ENCODE measurements around the gene ARHGAP15. TPM values are rescaled to one million over a fixed set of nuclear protein-coding genes. Genes with fewer than 3 reads are reported as not detected.

The ARHGAP15 gene
- polyA plus RNA-seq, 2 of the 4 experiments (the other 2 are of a cell fraction): 0.34 TPM; not detected in 1

- no peak for DNase-seq (ENCODE audit: low read depth in 1 of 2, low spot score in 1 of 2)
- FAIRE-seq: no peak
- 19% methylated on average over 10 of the region's 10 CpGs for WGBS (ENCODE audit: missing lambda C conversion rate)
- H3K4me2 ChIP-seq: no peak overlapping the region
- no peak for ATAC-seq
- no peak overlapping the region for H3K4me3 ChIP-seq
- ChIA-PET POLR2A (no interaction called here), CTCF (interaction anchor here (1.0 to 1.3 kb wide), 2 partner anchors 9 to 89 kb away, joined by 3 read pairs; no protein-coding TSS in a partner anchor)
- H3K9me3 ChIP-seq: no peaks in the 10 kb centered on the region
- no peaks in the 10 kb centered on the region for H3K4me1 ChIP-seq
- TF ChIP-seq HOXA7 (CRISPR knock-in tag; IDR thresholded peaks at IDR 0.05) (no peak), EP300 (IDR thresholded peaks at IDR 0.05) (no peak), EHF (CRISPR knock-in tag; IDR thresholded peaks at IDR 0.05) (no peak), RFX5 (IDR thresholded peaks at IDR 0.05) (no peak), EHMT2 (IDR thresholded peaks at IDR 0.05; ENCODE audit: low read depth) (no peak), HMGXB4 (CRISPR knock-in tag; IDR thresholded peaks at IDR 0.05; ENCODE audit: borderline replicate concordance) (no peak), CHD2 (IDR thresholded peaks at IDR 0.05; ENCODE audit: low read length, partially characterized antibody) (no peak), NR3C1 (IDR thresholded peaks at IDR 0.05) (no peak), CBX8 (IDR thresholded peaks at IDR 0.05) (no peak), ATOH8 (CRISPR knock-in tag; IDR thresholded peaks at IDR 0.05; ENCODE audit: low read depth) (no peak), SREBF2 (IDR thresholded peaks at IDR 0.05) (no peak), RARB (CRISPR knock-in tag; IDR thresholded peaks at IDR 0.05) (no peak)
- H3K27ac ChIP-seq: no peak overlapping the region
Measured at GRCh38 chr2:143158551-143159485, 29.6 kb downstream of the ARHGAP15 start.

DNA sequence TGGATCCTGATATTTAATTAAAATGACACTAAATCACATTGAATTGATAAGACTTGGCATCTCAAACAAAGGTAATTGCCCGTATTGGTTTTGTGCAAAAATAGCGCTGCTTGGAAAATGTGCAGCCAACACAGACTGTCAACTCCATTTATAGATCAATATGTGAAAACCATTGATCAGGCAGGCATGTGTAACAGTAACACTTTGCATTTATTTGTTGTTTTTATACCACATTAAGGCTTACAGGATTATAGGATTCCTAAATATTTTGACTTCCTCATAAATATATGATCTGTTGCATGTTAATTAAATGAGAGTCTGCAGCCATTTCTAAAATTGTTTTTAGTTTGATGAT is 30.2 kb downstream of the ARHGAP15 start:
- Histone ChIP-seq H3K4me2 (no peak overlapping the region), H3K27ac (no peak overlapping the region), H3K4me3 (no peak overlapping the region), H3K9me3 (no peaks in the 10 kb centered on the region), H3K4me1 (no peaks in the 10 kb centered on the region)
- DNase-seq (ENCODE audit: low read depth in 1 of 2, low spot score in 1 of 2) (no peak), ATAC-seq (no peak), FAIRE-seq (no peak)
- TF ChIP-seq CBX8 (IDR thresholded peaks at IDR 0.05) (no peak), ATOH8 (CRISPR knock-in tag; IDR thresholded peaks at IDR 0.05; ENCODE audit: low read depth) (no peak), TP53 (CRISPR knock-in tag; IDR thresholded peaks at IDR 0.05) (no peak), RAD21 (conservative IDR thresholded peaks at IDR 0.05 in 1 of 2, IDR thresholded peaks at IDR 0.05 in 1 of 2) (no peak)
- TF ChIP-seq, protein P1, sequence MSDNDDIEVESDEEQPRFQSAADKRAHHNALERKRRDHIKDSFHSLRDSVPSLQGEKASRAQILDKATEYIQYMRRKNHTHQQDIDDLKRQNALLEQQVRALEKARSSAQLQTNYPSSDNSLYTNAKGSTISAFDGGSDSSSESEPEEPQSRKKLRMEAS (IDR thresholded peaks at IDR 0.05): no peak
- WGBS (ENCODE audit: missing lambda C conversion rate): 24% methylated on average over 2 of the region's 2 CpGs
- POLR2A ChIA-PET: no interaction called here
- CTCF ChIA-PET: interaction anchor here (1.3 kb wide), 1 partner anchor 9 kb away, joined by 3 read pairs; no protein-coding TSS in a partner anchor

DNA sequence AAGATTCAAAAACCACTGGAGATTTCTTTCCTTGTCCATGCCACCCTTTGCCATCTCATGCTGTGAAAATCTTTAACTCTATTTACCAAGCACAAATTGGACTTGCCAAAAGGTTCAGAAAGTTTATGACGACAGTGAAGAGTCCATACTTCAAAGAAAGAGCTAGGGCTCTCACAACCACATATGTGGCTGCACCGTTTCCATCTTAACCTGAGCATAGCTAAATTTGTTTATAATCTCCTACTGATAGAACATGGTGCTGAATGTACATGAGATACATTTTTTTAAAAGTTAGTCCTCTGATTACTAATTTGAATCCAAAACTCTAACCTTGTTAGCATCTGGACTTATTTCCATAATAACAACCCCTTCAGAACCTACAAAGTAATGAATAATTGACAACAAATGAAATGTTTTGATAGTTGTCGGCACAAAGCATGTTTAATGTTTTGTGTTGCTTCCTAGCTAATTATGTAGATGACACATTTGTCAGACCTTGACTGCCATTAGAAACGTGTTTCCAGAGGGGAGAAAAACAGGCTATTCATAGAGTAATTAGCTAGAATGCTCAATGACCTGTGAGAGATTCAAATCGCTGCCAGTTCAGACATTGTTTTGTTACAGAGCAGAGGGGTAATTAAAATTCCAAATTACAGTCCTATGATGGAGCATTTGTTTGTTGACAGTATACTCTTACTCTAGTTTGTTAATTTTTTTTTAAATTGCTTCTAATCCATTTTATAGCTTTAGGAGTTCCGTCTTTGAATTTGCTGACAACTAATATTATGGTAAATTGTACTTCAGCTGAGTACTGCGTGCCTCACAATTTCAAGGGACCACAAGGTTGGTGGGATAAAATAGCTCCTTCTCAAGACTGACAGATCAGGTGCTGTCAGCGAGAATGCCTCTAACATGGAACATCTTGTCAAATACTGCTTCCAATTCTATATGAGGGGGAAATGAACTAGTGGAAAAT is 31.8 kb downstream of the ARHGAP15 start:
- ATAC-seq (no peak), FAIRE-seq (no peak), DNase-seq (ENCODE audit: low read depth in 1 of 2, low spot score in 1 of 2) (no peak)
- CTCF ChIA-PET: interaction anchor here (0.8 to 3.6 kb wide), 7 partner anchors 12 to 123 kb away, joined by 3 to 27 read pairs (median 6); no protein-coding TSS in a partner anchor
- 14% methylated on average over 8 of the region's 8 CpGs for WGBS (ENCODE audit: missing lambda C conversion rate)
- Histone ChIP-seq H3K9me3 (no peaks in the 10 kb centered on the region), H3K27ac (no peak overlapping the region), H3K4me1 (no peaks in the 10 kb centered on the region), H3K4me3 (no peak overlapping the region), H3K4me2 (no peak overlapping the region)
- POLR2A ChIA-PET: no interaction called here
- no peak for TF ChIP-seq NR3C1 (IDR thresholded peaks at IDR 0.05)
- no peak for TF ChIP-seq POLR2AphosphoS2 (conservative IDR thresholded peaks at IDR 0.05; ENCODE audit: low read length)
- no peak for TF ChIP-seq RCOR1 (IDR thresholded peaks at IDR 0.05; ENCODE audit: low read depth, low read length)
- peak; percentile 37 for TF ChIP-seq MAFK (IDR thresholded peaks at IDR 0.05; ENCODE audit: partially characterized antibody)
- no peak for TF ChIP-seq BHLHE40 (IDR thresholded peaks at IDR 0.05; ENCODE audit: low read depth, low read length)
- TF ChIP-seq, protein P2, sequence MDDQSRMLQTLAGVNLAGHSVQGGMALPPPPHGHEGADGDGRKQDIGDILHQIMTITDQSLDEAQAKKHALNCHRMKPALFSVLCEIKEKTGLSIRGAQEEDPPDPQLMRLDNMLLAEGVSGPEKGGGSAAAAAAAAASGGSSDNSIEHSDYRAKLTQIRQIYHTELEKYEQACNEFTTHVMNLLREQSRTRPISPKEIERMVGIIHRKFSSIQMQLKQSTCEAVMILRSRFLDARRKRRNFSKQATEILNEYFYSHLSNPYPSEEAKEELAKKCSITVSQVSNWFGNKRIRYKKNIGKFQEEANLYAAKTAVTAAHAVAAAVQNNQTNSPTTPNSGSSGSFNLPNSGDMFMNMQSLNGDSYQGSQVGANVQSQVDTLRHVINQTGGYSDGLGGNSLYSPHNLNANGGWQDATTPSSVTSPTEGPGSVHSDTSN (IDR thresholded peaks at IDR 0.05): no peak

All from A549 (cell line).